H1 (cell line): ENCODE data around the gene IGF2R. TPM values are rescaled to one million over a fixed set of nuclear protein-coding genes. Genes with fewer than 3 reads are reported as not detected.
A peak's percentile ranks its signal among the peaks of the same experiment; 100 is the strongest.

Source experiments
- CTCF ChIA-PET: fragments of 300-600 bp; sonication (Branson Sonifier 250); formaldehyde crosslinking; loops from one replicate; lab custom pipeline; 2021; ENCODE audit not compliant: partially characterized antibody; lab: Charles Lee
- POLR2A ChIA-PET: fragments of 300-600 bp; sonication (Branson Sonifier 250); formaldehyde crosslinking; loops from one replicate; lab custom pipeline; 2021; ENCODE audit warnings: inconsistent platforms; ENCODE audit not compliant: partially characterized antibody; lab: Charles Lee
- DNase-seq, 2 experiments: peaks; one replicate each; pipeline versions ENCODE4 v3.0.0 to v3.0.0-alpha.2; 2010 to 2022; ENCODE audit warnings: low spot score in 2 of 2, low read depth in 1 of 2, mixed read lengths in 1 of 2
- FAIRE-seq: peaks from 2 replicates; lab custom pipeline; 2011; peaks lifted over from hg19 to GRCh38; lab: Jason Lieb, UNC
- H2AFZ ChIP-seq: 2 replicates; pipeline ENCODE4 v1.8.1; 2012; ENCODE audit warnings: low read length, inconsistent platforms
- H2AK5ac ChIP-seq: 2 replicates; pipeline ENCODE4 v1.6.1; 2013; ENCODE audit warnings: low read depth, low read length
- H2BK120ac ChIP-seq: replicated peaks from 2 replicates; pipeline ENCODE3; 2013; ENCODE audit warnings: low read depth, low read length, inconsistent platforms
- H2BK12ac ChIP-seq: 2 replicates; pipeline ENCODE4 v1.6.1; 2013; ENCODE audit warnings: low read depth, low read length
- H2BK15ac ChIP-seq: 2 replicates; pipeline ENCODE4 v1.6.1; 2013; ENCODE audit warnings: low read length
- H2BK20ac ChIP-seq: 2 replicates; pipeline ENCODE4 v1.6.1; 2013; ENCODE audit warnings: low read length
- H2BK5ac ChIP-seq: 2 replicates; pipeline ENCODE4 v1.6.1; 2013; ENCODE audit warnings: low read depth, low read length
- H3K14ac ChIP-seq: 2 replicates; pipeline ENCODE4 v1.6.1; 2013; ENCODE audit warnings: inconsistent platforms; ENCODE audit not compliant: insufficient read length
- H3K18ac ChIP-seq: 2 replicates; pipeline ENCODE4 v1.6.1; 2013; ENCODE audit warnings: low read length; ENCODE audit errors: extremely low read depth
- H3K23ac ChIP-seq: 2 replicates; pipeline ENCODE4 v1.6.1; 2013; ENCODE audit warnings: inconsistent platforms; ENCODE audit not compliant: insufficient read length
- H3K23me2 ChIP-seq: 2 replicates; pipeline ENCODE4 v1.6.1; 2013; ENCODE audit warnings: low read depth, low read length
- H3K27ac ChIP-seq: 2 replicates; pipeline ENCODE4 v1.6.1; 2011; ENCODE audit warnings: low read depth, low read length, inconsistent platforms
- H3K27me3 ChIP-seq, 4 experiments: replicated peaks in 1 of 4; 1 replicate in 1 of 4; 2 replicates in 3 of 4; pipeline versions ENCODE4 v1.6.1 to v1.8.1; 2011 to 2013; ENCODE audit warnings: low read length in 3 of 4, mild to moderate bottlenecking in 3 of 4, inconsistent platforms in 2 of 4, mixed read lengths in 2 of 4, moderate library complexity in 1 of 4; ENCODE audit not compliant: control insufficient read depth in 3 of 4, insufficient read depth in 3 of 4; ENCODE audit errors: extremely low read depth in 1 of 4
- H3K36me3 ChIP-seq, 4 experiments: 2 replicates each; pipeline versions ENCODE4 v1.6.1 to v1.8.1; 2011 to 2013; ENCODE audit warnings: mild to moderate bottlenecking in 4 of 4, low read length in 3 of 4, moderate library complexity in 2 of 4, control low read depth in 1 of 4, inconsistent platforms in 1 of 4; ENCODE audit not compliant: insufficient read depth in 4 of 4, control insufficient read depth in 2 of 4
- H3K4ac ChIP-seq: replicated peaks from 2 replicates; pipeline ENCODE3; 2013; ENCODE audit warnings: low read length, low read depth, mixed read lengths, inconsistent platforms; ENCODE audit not compliant: insufficient read length
- H3K4me1 ChIP-seq, 4 experiments: replicated peaks in 1 of 4; 1 replicate in 1 of 4; 2 replicates in 3 of 4; pipeline versions ENCODE4 v1.6.1 to v1.8.1; 2011 to 2013; ENCODE audit warnings: low read length in 3 of 4, inconsistent platforms in 2 of 4, mixed read lengths in 1 of 4; ENCODE audit not compliant: insufficient read depth in 4 of 4, control insufficient read depth in 3 of 4
- H3K4me2 ChIP-seq, 2 experiments: 2 replicates each; pipeline versions ENCODE4 v1.6.1 to v1.8.1; 2011 to 2013; ENCODE audit warnings: low read depth in 2 of 2, low read length in 2 of 2, control low read depth in 1 of 2, inconsistent platforms in 1 of 2, mild to moderate bottlenecking in 1 of 2; ENCODE audit not compliant: insufficient read depth in 1 of 2
- H3K4me3 ChIP-seq, 4 experiments: fragments of 200-600, 300-600 bp in 1 of 4; sonication (generic), shearing (Covaris generic), sonication (Bioruptor Twin) in 1 of 4; 2 replicates each; pipeline versions ENCODE4 v1.5.1 to v1.8.1; 2011 to 2016; ENCODE audit warnings: low read length in 4 of 4, low read depth in 3 of 4, control low read depth in 2 of 4, inconsistent platforms in 2 of 4, mild to moderate bottlenecking in 2 of 4, mixed read lengths in 1 of 4, moderate library complexity in 1 of 4; ENCODE audit not compliant: insufficient read depth in 2 of 4; ENCODE audit errors: extremely low read depth in 1 of 4
- H3K56ac ChIP-seq: replicated peaks from 2 replicates; pipeline ENCODE3; 2013; ENCODE audit warnings: low read depth, mild to moderate bottlenecking, mixed read lengths, low read length, inconsistent platforms; ENCODE audit not compliant: insufficient read length
- H3K79me1 ChIP-seq: 2 replicates; pipeline ENCODE4 v1.6.1; 2013; ENCODE audit warnings: low read depth, low read length, control low read depth
- H3K79me2 ChIP-seq, 2 experiments: 2 replicates each; pipeline versions ENCODE4 v1.6.1 to v1.8.1; 2012 to 2013; ENCODE audit warnings: low read length in 2 of 2, mild to moderate bottlenecking in 2 of 2, inconsistent platforms in 1 of 2; ENCODE audit not compliant: insufficient read depth in 2 of 2, control insufficient read depth in 1 of 2
- H3K9ac ChIP-seq, 4 experiments: replicated peaks in 1 of 4; 1 replicate in 1 of 4; 2 replicates in 3 of 4; pipeline versions ENCODE4 v1.6.1 to v1.8.1; 2011 to 2013; ENCODE audit warnings: low read depth in 3 of 4, low read length in 3 of 4, control low read depth in 2 of 4, mild to moderate bottlenecking in 2 of 4, moderate library complexity in 2 of 4, inconsistent platforms in 1 of 4; ENCODE audit errors: extremely low read depth in 1 of 4
- H3K9me3 ChIP-seq, 2 experiments: 2 replicates each; pipeline versions ENCODE4 v1.6.1 to v1.8.1; 2012 to 2013; ENCODE audit warnings: mild to moderate bottlenecking in 2 of 2, moderate library complexity in 2 of 2, control low read depth in 1 of 2, inconsistent platforms in 1 of 2, low read depth in 1 of 2, low read length in 1 of 2, mixed read lengths in 1 of 2; ENCODE audit not compliant: insufficient read depth in 2 of 2
- H4K20me1 ChIP-seq, 2 experiments: replicated peaks in 1 of 2; 2 replicates each; pipeline versions ENCODE3 to v1.8.1; 2011 to 2013; ENCODE audit warnings: inconsistent platforms in 2 of 2, low read length in 2 of 2, mild to moderate bottlenecking in 1 of 2; ENCODE audit not compliant: insufficient read depth in 2 of 2, control insufficient read depth in 1 of 2
- H4K5ac ChIP-seq: 2 replicates; pipeline ENCODE4 v1.6.1; 2013; ENCODE audit warnings: low read length, low read depth, mixed read lengths, inconsistent platforms; ENCODE audit not compliant: insufficient read length
- H4K8ac ChIP-seq: 2 replicates; pipeline ENCODE4 v1.8.0; 2013; ENCODE audit warnings: mild to moderate bottlenecking, moderate library complexity, low read length, inconsistent platforms; ENCODE audit not compliant: insufficient read depth; ENCODE audit errors: extremely low read depth
- H4K91ac ChIP-seq: replicated peaks from 2 replicates; pipeline ENCODE3; 2013; ENCODE audit warnings: low read length, mixed read lengths, inconsistent platforms; ENCODE audit not compliant: insufficient read length
- CEBPB ChIP-seq: IDR thresholded peaks from 2 replicates; pipeline ENCODE4 v1.6.1; 2012; ENCODE audit warnings: low read depth, low read length
- EP300 ChIP-seq, 2 experiments: IDR thresholded peaks; 1 replicate in 1 of 2; 2 replicates in 1 of 2; pipeline ENCODE4 v1.6.1; 2011 to 2012; ENCODE audit warnings: low read depth in 2 of 2, low read length in 2 of 2, mild to moderate bottlenecking in 2 of 2, borderline replicate concordance in 1 of 2, inconsistent platforms in 1 of 2, moderate library complexity in 1 of 2
- KDM5A ChIP-seq: fragments of 200-600 bp; IDR thresholded peaks from 2 replicates; pipeline ENCODE4 v1.7.1; 2012; ENCODE audit warnings: mild to moderate bottlenecking, low read length, inconsistent platforms, mixed read lengths
- POU5F1 ChIP-seq: IDR thresholded peaks from 2 replicates; pipeline ENCODE4 v1.6.1; 2011; ENCODE audit warnings: low read depth, mild to moderate bottlenecking, low read length, moderate library complexity
- RNF2 ChIP-seq: fragments of 200-900, 300-1000 bp; sonication (generic); IDR thresholded peaks from 2 replicates; pipeline ENCODE4 v1.7.1; 2016; ENCODE audit warnings: borderline replicate concordance, low read depth, mild to moderate bottlenecking, antibody characterized with exemption, low read length; ENCODE audit not compliant: poor library complexity, severe bottlenecking; ENCODE audit errors: missing control alignments
- SP1 ChIP-seq: IDR thresholded peaks from 2 replicates; pipeline ENCODE4 v1.6.1; 2011; ENCODE audit warnings: low read depth, low read length
- SUZ12 ChIP-seq: fragments of 200-600 bp; sonication (generic); IDR thresholded peaks from 2 replicates; pipeline ENCODE4 v1.6.1; 2012; ENCODE audit warnings: mild to moderate bottlenecking, inconsistent platforms, low read length, moderate library complexity, mixed read lengths
- TAF1 ChIP-seq: IDR thresholded peaks from 2 replicates; pipeline ENCODE4 v1.6.1; 2011; ENCODE audit warnings: mild to moderate bottlenecking, low read depth, low read length
- WGBS, 2 experiments: shearing (Covaris generic) in 1 of 2; methylation state at CpG; one replicate each; pipeline versions ENCODE4 v1.1.6 to v1.1.7; 2013 to 2015; ENCODE audit warnings: low lambda C conversion rate in 2 of 2, mixed read lengths in 2 of 2, inconsistent platforms in 1 of 2, low coverage in 1 of 2, missing lambda C conversion rate in 1 of 2; ENCODE audit not compliant: insufficient replicate concordance in 2 of 2, insufficient coverage in 1 of 2, insufficient read length in 1 of 2; ENCODE audit errors: extremely low coverage in 1 of 2, missing lambda C conversion rate in 1 of 2; 5-methylcytosine and 5-hydroxymethylcytosine counted together
- polyA plus RNA-seq, 7 experiments: library from polyadenylated mRNA; depleted of rRNA in 3 of 7; stranded (reverse) in 5 of 7; unstranded in 2 of 7; fragments of >200 nt in 5 of 7; fragments of 200-250 nt in 2 of 7; gene quantifications; 1 replicate in 5 of 7; 2 replicates in 1 of 7; 4 replicates in 1 of 7; pipeline versions ENCODE4 v1.2.1 to v1.2.3, GENCODE V29; 2011 to 2013; ENCODE audit warnings: missing spikeins in 2 of 7, mixed read lengths in 2 of 7
- total RNA-seq: library from RNA; stranded (reverse); fragmentation: NEBNext Ultra II Directional; extraction: Animal tissue kit (Norgen Biotek cat#: 25700); gene quantifications from 2 replicates; pipeline ENCODE4 v1.2.1, GENCODE V29; 2021

The IGF2R gene
- total and polyA plus RNA-seq, 2 of the 8 experiments (the other 6 are each of a cell fraction or from before 2014, with no cell fraction given), result 20.6 to 74.1 TPM

- Histone ChIP-seq H2BK5ac (no peak overlapping the region), H3K79me1 (no peaks in the 10 kb centered on the region; the same call in none of the 2 replicates), H3K4me3 (no peak overlapping the region), H3K23me2 (no peaks in the 10 kb centered on the region), H4K20me1 (peaks cover 2 to 4% of the 10 kb centered on the region in 2 experiments), H3K14ac (no peak overlapping the region), H3K9me3 (no peaks in the 10 kb centered on the region), H2AFZ (no peak overlapping the region), H4K5ac (no peak overlapping the region), H4K91ac (no peak overlapping the region), H3K9ac (no peak overlapping the region), H3K27me3 (no peaks in the 10 kb centered on the region), H4K8ac (no peak overlapping the region), H3K4ac (no peak overlapping the region), H3K27ac (no peak overlapping the region), H2AK5ac (no peak overlapping the region), H2BK20ac (no peak overlapping the region), H3K4me2 (no peak overlapping the region), H3K79me2 (no peaks in the 10 kb centered on the region), H2BK12ac (no peak overlapping the region), H3K18ac (no peak overlapping the region), H3K4me1 (no peaks in the 10 kb centered on the region), H2BK15ac (no peak overlapping the region), H3K56ac (no peak overlapping the region), H2BK120ac (no peak overlapping the region), H3K36me3 (peaks cover 9 to 70% (median 53%) of the 10 kb centered on the region in 4 experiments), H3K23ac (no peak overlapping the region)
- ChIA-PET CTCF (interaction anchor here (0.8 to 1.0 kb wide), 2 partner anchors 11 to 166 kb away, joined by 3 read pairs; no protein-coding TSS in a partner anchor), POLR2A (interaction anchor here (1.4 kb wide), 1 partner anchor 10 kb away, joined by 3 read pairs; no protein-coding TSS in a partner anchor)
- DNase-seq (peak in 1 of 2 experiments; percentile 25), FAIRE-seq (no peak)
- WGBS, 2 experiments, result 78% methylated on average over 5 of the region's 5 CpGs; no CpG with 5 or more reads in 1 of the 2 experiments
- no peak for TF ChIP-seq POU5F1
- no peak for TF ChIP-seq KDM5A
- TF ChIP-seq SP1, result no peak
- TF ChIP-seq CEBPB, result no peak
- no peak for TF ChIP-seq EP300 (IDR thresholded peaks at IDR 0.05; ENCODE audit: borderline replicate concordance in 1 of 2, low read depth in 2 of 2, low read length in 2 of 2)
- TF ChIP-seq SUZ12, result no peak
- no peak for TF ChIP-seq TAF1
- no peak for TF ChIP-seq RNF2
These were observed 61.2 kb downstream of the IGF2R start for GRCh38 chr6:160030103-160030502.
